H1 (cell line): ENCODE measurements around the gene SFMBT2. TPM values are rescaled to one million over a fixed set of nuclear protein-coding genes. Genes with fewer than 3 reads are reported as not detected.

Source experiments
- BCL11A ChIP-seq, 2 experiments: IDR thresholded peaks; one replicate each; pipeline ENCODE4 v1.6.1; 2011; ENCODE audit warnings: low read depth in 2 of 2, low read length in 2 of 2, mild to moderate bottlenecking in 2 of 2
- CHD2 ChIP-seq: IDR thresholded peaks from 2 replicates; pipeline ENCODE4 v1.6.1; 2012; ENCODE audit warnings: low read length, improper control_type of control experiment
- NRF1 ChIP-seq: IDR thresholded peaks from 2 replicates; pipeline ENCODE4 v1.6.1; 2011; ENCODE audit warnings: mild to moderate bottlenecking, low read depth, low read length, improper control_type of control experiment
- PHF8 ChIP-seq: fragments of 200-600 bp; sonication (generic); conservative IDR thresholded peaks from 2 replicates; pipeline ENCODE4 v1.7.1; 2012; ENCODE audit warnings: low read depth, mild to moderate bottlenecking, inconsistent platforms, low read length, moderate library complexity
- POLR2A ChIP-seq, 2 experiments: IDR thresholded peaks; 1 replicate in 1 of 2; 2 replicates in 1 of 2; pipeline ENCODE4 v1.6.1; 2011; ENCODE audit warnings: low read depth in 2 of 2, low read length in 2 of 2, mild to moderate bottlenecking in 2 of 2; ENCODE audit errors: control extremely low read depth in 1 of 2
- RBBP5 ChIP-seq: IDR thresholded peaks from 2 replicates; pipeline ENCODE4 v1.7.1; 2012; ENCODE audit warnings: low read depth, mild to moderate bottlenecking, inconsistent platforms, low read length, moderate library complexity, borderline replicate concordance
- SIN3A ChIP-seq, 2 experiments: IDR thresholded peaks in 1 of 2; conservative IDR thresholded peaks in 1 of 2; 2 replicates each; pipeline ENCODE4 v1.6.1; 2011 to 2012; ENCODE audit warnings: low read length in 2 of 2, improper control_type of control experiment in 1 of 2, low read depth in 1 of 2, mild to moderate bottlenecking in 1 of 2
- TCF12 ChIP-seq: IDR thresholded peaks from 2 replicates; pipeline ENCODE4 v1.6.1; 2011; ENCODE audit warnings: low read depth, mild to moderate bottlenecking, low read length
- polyA plus RNA-seq, 7 experiments: library from polyadenylated mRNA; depleted of rRNA in 3 of 7; stranded (reverse) in 5 of 7; unstranded in 2 of 7; fragments of >200 nt in 5 of 7; fragments of 200-250 nt in 2 of 7; gene quantifications; 1 replicate in 5 of 7; 2 replicates in 1 of 7; 4 replicates in 1 of 7; pipeline versions ENCODE4 v1.2.1 to v1.2.3, GENCODE V29; 2011 to 2013; ENCODE audit warnings: missing spikeins in 2 of 7, mixed read lengths in 2 of 7
- total RNA-seq: library from RNA; stranded (reverse); fragmentation: NEBNext Ultra II Directional; extraction: Animal tissue kit (Norgen Biotek cat#: 25700); gene quantifications from 2 replicates; pipeline ENCODE4 v1.2.1, GENCODE V29; 2021

SFMBT2 gene
- total and polyA plus RNA-seq, 2 of the 8 experiments (the other 6 are each of a cell fraction or from before 2014, with no cell fraction given) = 2.9 to 11.0 TPM

- TF ChIP-seq RBBP5 (no peak), TCF12 (no peak), CHD2 (no peak), SIN3A (conservative IDR thresholded peaks at IDR 0.05 in 1 of 2, IDR thresholded peaks at IDR 0.05 in 1 of 2; ENCODE audit: low read depth in 1 of 2, low read length in 2 of 2) (no peak), POLR2A (IDR thresholded peaks at IDR 0.05; ENCODE audit: control extremely low read depth in 1 of 2, low read depth in 2 of 2, low read length in 2 of 2) (no peak), BCL11A (IDR thresholded peaks at IDR 0.05; ENCODE audit: low read depth in 2 of 2, low read length in 2 of 2) (no peak), NRF1 (no peak), PHF8 (no peak)
Measured at GRCh38 chr10:7194571-7194970, 216.3 kb downstream of the SFMBT2 start (continued).
